ENCODE results near the gene CPEB4.

CPEB4 gene

DNA sequence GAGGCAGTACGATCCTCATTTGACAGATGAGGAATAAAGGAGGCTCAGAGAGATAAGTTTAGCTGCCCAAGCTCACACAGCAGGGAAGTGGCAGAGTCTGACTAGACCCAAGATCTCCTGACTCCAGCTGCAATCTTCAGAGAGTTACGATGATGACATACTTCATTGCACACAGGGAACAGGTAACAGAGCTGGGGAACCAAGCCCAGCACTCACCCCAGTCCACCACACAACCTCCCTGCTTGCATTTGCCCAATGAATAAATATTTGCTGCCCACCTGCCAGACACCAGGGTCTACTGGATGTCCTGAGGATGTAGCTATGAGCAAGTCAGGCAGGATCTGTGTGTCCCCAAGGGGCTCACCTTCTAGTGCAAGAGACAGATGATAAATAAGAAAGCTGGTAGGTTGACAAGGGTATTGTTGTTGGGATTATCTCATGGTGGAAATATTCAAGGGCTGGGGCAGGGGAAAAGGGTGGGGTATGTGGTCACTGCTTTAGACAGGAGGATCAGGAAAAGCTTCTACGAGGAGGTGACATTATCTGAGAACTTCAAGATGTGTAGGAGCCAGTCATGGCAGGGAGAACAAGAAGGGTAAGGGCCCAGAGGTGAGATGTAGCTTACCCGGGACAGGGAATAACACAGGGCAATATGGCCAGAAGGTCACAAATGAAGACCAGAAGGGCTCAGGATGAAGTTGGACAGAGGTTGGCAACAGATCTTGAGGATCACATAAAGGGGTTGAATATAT is 28.6 kb upstream of the CPEB4 start:
- no peak for DNase-seq

- DNase-seq = no peak
Measured at GRCh38 chr5:173862047-173862477, 26.1 kb upstream of the CPEB4 start.

DNA sequence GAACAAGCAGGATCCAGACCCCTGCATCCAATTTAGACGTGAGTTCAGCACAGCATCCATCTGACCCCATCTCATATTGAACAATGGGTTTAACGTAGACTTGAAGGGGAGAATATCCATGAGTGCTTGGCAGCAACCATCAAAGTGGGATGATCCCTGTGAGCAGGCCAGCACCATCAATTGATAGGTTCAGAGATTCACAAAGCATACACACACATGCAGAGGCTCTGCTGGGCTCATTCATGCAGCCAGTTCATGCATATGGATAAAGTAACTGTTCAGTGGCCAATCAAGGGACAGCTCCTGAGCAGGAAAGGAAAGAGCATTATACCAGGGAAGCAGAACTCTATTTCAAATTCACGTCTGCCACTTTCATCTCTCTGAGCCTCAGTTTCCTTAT is 24.8 kb upstream of the CPEB4 start:
- DNase-seq = no peak

GRCh38 chr5:173864126-173865050 is 23.8 kb upstream of the CPEB4 start:
- DNase-seq = no peak

DNA sequence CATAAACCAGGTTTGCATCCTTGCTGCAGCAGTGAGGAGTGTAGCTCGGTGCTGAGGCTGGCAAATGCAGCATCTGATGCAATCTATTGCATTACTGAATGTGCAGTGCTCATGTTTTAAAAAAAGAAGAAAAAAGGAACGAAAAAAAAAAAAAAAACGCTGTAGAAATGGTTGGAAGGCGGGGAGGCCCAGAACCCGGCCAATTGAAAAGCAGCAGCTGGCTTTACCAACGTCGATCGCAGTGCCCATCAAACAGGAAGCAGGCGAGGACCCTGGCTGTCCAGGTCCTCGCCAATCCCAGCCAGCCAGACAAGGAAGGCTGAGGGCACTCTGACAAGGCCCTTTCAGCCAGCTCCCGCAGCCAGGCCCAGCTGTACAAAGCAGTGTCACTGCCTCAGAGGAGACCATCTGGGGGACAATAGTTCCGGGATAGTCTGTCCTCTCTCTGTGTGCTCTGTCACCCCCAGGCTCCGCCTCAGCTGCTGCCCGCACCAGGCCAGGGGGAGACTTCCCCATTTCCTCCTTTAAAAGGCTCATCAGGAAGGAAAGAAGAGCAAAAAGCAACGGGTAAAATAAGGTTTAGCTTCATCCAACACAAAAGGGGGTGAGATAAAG is 21.8 kb upstream of the CPEB4 start:
- no peak for DNase-seq

DNA sequence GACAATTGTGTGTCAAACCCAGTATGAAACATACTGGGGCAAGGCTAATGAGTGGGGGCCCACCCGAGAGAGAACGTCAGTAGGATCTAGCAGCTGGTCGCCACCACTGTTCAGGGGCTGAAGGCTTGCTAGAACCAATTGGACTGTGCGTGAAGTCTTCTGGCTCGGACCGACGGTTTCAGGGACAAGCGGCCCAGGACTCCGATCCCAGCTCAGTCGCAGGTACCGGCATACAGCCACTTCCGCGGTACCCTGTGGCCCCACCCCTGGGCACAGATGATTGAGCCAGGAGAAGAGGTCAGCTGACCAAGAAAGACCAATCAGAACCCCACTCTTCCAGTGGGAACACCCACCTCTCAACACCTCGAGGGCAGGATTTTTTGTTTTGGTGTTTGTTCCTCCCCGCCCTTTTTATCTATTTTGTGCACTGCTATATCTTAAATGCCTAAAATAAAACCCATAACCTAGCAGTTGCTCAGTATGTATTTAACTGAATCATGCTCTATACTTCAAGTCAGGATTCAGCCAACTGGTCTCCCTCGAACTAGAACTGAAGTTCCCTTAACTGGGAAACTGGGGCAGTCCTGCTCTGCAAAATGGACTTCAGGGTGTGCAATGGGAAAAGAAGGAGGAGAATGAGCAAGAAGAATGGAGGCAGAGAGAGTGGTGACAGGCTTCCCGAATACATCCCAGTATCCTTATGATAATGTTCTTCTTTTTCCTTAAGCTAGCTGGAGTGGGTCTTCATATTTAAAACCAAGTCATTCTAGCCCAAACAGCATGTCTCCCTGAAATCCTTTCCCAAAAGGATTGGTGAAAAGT is 21.1 kb upstream of the CPEB4 start:
- DNase-seq = no peak

- no peak for DNase-seq
Measured at GRCh38 chr5:173868096-173868880, 19.9 kb upstream of the CPEB4 start.

- no peak for DNase-seq
Measured at GRCh38 chr5:173869316-173869715, 18.8 kb upstream of the CPEB4 start.

GRCh38 chr5:173872957-173873305 is 15.2 kb upstream of the CPEB4 start:
- no peak for DNase-seq

DNA sequence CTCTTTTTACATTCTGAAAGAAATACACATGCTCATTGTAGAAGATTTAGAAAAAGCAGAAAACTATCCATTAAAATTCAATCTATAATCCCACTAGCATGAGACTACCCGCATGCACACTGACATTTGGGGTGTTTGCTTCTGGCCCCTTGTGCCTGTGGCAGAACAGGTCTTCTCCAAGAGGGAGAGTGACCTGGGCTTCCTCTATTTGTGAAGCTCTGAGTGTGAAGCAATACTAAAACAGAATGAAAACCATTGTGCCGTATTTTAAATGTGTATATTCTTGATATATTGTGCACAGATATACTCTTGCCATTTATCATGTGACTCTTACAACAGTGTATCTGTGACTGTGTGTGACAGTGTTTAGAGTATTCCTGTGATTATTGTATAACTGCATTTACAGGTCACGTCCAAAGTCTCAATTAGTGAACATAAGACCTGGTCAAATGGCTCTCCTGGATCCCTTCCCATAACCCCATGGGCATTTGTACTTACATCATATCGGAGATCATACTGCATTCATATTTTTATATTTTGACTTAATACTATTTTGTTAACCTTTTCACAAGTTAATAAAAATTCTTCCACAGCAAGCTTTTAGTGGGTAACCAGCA is 14.7 kb upstream of the CPEB4 start:
- no peak for DNase-seq

DNA sequence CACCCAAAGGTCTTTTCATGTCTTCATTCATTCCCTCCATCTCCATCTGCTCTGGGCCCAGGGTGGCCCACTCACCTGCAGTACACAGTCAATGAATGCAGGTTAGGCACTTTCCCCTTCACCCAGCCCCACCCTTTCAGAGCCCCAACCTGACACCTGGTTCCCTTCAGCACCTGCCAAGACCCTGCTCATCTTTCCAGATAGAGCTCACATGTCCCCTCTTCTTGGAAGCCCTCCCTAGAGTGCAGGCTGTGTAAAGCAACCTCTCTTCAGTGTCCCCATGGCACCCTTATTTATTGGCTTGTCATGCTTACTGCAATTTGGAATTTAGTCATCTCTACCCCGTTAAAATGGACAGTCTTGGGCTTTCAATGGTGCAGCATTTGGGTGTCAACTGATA is 13.0 kb upstream of the CPEB4 start:
- no peak for DNase-seq

- DNase-seq = no peak
Measured at GRCh38 chr5:173878224-173878967, 9.8 kb upstream of the CPEB4 start.

GRCh38 chr5:173880306-173880985 is 7.7 kb upstream of the CPEB4 start:
- DNase-seq = no peak

DNA sequence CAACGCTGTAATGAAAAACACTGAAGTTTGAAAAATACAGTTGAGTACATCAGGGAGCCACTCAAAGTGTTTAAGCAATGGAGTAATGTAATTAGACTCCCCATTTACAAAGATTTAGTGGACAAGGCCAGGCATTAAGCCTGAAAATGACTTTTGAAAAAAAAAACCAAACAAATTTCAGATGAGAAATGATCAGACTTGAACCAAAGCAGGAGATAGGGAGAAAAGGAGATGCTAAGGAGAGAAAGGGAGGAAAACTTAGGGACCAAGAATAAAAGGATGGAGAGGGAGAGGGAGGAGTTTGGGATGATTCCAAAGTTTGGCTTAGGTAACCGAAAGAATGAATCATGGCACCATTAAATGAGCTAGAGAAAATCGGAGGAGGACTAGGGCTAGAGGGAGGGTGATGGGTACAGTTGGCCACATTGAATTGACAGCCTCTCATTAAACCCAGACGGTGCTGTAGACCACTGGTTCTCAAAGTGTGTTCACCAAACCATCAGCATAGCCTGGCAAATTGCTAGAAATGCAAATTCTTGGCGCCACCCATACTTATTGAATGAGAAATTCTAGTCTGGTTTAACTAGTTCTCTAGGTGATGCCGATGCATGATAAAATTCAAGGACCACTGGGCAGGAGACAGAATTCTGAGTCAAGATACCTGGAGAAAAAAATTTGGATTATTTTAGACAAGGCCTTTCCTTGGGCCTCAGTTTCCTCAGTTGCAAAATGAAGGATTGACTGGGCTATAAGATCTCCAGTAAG is 6.2 kb upstream of the CPEB4 start:
- DNase-seq = no peak

DNA sequence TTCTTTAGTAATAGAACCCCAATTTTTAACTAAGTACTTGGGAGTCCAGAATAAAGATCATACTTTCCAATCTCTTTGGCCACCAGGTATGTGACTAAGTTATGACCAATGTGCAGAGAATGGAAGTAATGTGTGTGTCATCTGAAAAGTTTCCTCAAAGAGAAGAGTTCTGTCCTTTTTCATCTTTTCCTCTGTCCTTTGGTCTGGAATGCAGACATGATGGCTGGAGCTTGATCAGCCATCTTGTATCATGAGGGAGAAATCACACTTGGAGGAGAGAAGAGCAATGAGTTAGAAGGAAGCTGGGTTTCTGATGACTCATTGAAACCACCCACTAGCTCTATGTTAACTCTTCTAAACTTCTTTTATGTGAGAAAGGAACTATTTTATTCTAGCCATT is 5.5 kb upstream of the CPEB4 start:
- DNase-seq = no peak

DNA sequence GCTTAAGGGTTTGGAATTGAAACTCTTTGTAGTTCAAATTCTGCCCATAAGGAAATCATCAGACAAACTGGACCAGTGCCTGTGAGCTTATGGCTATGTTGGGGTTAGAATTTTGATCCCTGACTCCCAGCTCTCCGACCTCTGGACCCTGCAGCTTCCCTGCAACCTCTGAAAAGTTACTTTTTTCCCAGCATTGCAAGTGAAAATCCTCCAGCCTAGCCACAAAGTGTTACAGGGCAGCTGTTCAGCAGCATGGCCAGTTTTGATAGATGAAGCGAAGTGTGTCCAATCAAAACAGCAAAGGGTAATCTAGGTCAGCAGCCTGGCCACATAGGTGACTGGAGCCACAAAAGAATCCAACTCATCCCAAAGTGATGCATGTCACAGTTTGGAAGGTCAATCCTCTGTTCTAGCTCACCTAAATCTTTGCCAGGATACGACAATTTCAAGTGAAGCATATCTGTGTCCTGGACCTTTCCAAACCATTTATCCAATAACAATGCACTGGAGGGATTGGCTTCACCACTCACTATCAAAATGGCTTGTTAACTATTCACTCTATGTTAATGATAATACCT is 4.7 kb upstream of the CPEB4 start:
- DNase-seq = no peak

- no peak for DNase-seq
Measured at GRCh38 chr5:173884402-173885053, 3.6 kb upstream of the CPEB4 start.

GRCh38 chr5:173885054-173885443 is 3.1 kb upstream of the CPEB4 start:
- no peak for DNase-seq
